GM19324 (cell line): ENCODE data around the gene IQSEC1.
A peak's percentile ranks its signal among the peaks of the same experiment; 100 is the strongest.

ENCODE experiments used
- ATAC-seq: cut with Tn5 transposase; IDR thresholded peaks from one replicate; pipeline ENCODE4 v1.9.1; 2021; ENCODE audit warnings: mild to moderate bottlenecking, moderate library complexity; ENCODE audit not compliant: unreplicated experiment, low FRiP score

Gene IQSEC1

GRCh38 chr3:12961697-12962036 lies 111.6 kb downstream of the IQSEC1 start:
- no peak for ATAC-seq

GRCh38 chr3:12961007-12961696 lies 112.1 kb downstream of the IQSEC1 start:
- no peak for ATAC-seq

- no peak for ATAC-seq
These were observed 112.7 kb downstream of the IQSEC1 start for GRCh38 chr3:12960497-12960896.

GRCh38 chr3:12959838-12960378 lies 113.3 kb downstream of the IQSEC1 start:
- ATAC-seq = no peak

- ATAC-seq = no peak
These were observed 113.8 kb downstream of the IQSEC1 start for GRCh38 chr3:12959410-12959809.

- ATAC-seq = no peak
These were observed 115.1 kb downstream of the IQSEC1 start for GRCh38 chr3:12957824-12958792.

- ATAC-seq = no peak
These were observed 115.9 kb downstream of the IQSEC1 start for GRCh38 chr3:12957339-12957738.

GRCh38 chr3:12956316-12956660 lies 116.9 kb downstream of the IQSEC1 start:
- no peak for ATAC-seq

- no peak for ATAC-seq
These were observed 117.4 kb downstream of the IQSEC1 start for GRCh38 chr3:12955651-12956315.

- ATAC-seq = peak; percentile 42
These were observed 118.2 kb downstream of the IQSEC1 start for GRCh38 chr3:12954891-12955650.

- ATAC-seq = no peak
These were observed 119.0 kb downstream of the IQSEC1 start for GRCh38 chr3:12954180-12954579.

- ATAC-seq = no peak
These were observed 119.8 kb downstream of the IQSEC1 start for GRCh38 chr3:12953201-12953995.

GRCh38 chr3:12952343-12953200 lies 120.7 kb downstream of the IQSEC1 start:
- ATAC-seq = no peak

GRCh38 chr3:12948891-12949711 lies 124.1 kb downstream of the IQSEC1 start:
- no peak for ATAC-seq

- no peak for ATAC-seq
These were observed 124.9 kb downstream of the IQSEC1 start for GRCh38 chr3:12948371-12948770.

- no peak for ATAC-seq
These were observed 125.5 kb downstream of the IQSEC1 start for GRCh38 chr3:12947504-12948369.
